CD1c-positive myeloid dendritic cell (primary cell): ENCODE data around the gene CCR9.

Experiments
- DNase-seq: peaks from one replicate; pipeline ENCODE4 v3.0.0-alpha.2; 2016; ENCODE audit errors: extremely low spot score

The CCR9 gene

GRCh38 chr3:45872569-45872968 is 13.8 kb upstream of the CCR9 start:
- no peak for DNase-seq

GRCh38 chr3:45873036-45873435 is 13.3 kb upstream of the CCR9 start:
- no peak for DNase-seq

GRCh38 chr3:45873638-45874037 is 12.7 kb upstream of the CCR9 start:
- DNase-seq = no peak

- DNase-seq = no peak
These were observed 11.5 kb upstream of the CCR9 start for GRCh38 chr3:45874677-45875346.

- DNase-seq = no peak
These were observed 8.2 kb upstream of the CCR9 start for GRCh38 chr3:45878124-45878523.

- DNase-seq = no peak
These were observed 5.6 kb upstream of the CCR9 start for GRCh38 chr3:45880725-45881077.

- DNase-seq = no peak
These were observed 5.0 kb upstream of the CCR9 start for GRCh38 chr3:45881078-45882022.

- no peak for DNase-seq
These were observed 1.8 kb upstream of the CCR9 start for GRCh38 chr3:45884368-45885201.

- no peak for DNase-seq
These were observed 942 bp downstream of the CCR9 start for GRCh38 chr3:45887285-45887684.

- DNase-seq = no peak
These were observed 1.6 kb downstream of the CCR9 start for GRCh38 chr3:45887759-45888511.

GRCh38 chr3:45889337-45889736 is 3.0 kb downstream of the CCR9 start:
- DNase-seq = no peak

GRCh38 chr3:45890405-45890804 is 4.1 kb downstream of the CCR9 start:
- DNase-seq = no peak

- no peak for DNase-seq
These were observed 5.8 kb downstream of the CCR9 start for GRCh38 chr3:45892161-45892560.

GRCh38 chr3:45894015-45894414 is 7.7 kb downstream of the CCR9 start:
- peak; percentile 11 for DNase-seq

GRCh38 chr3:45895686-45896468 is 9.5 kb downstream of the CCR9 start:
- no peak for DNase-seq

- DNase-seq = no peak
These were observed 10.6 kb downstream of the CCR9 start for GRCh38 chr3:45896956-45897355.

- DNase-seq = no peak
These were observed 18.6 kb downstream of the CCR9 start for GRCh38 chr3:45904931-45905330.

GRCh38 chr3:45905755-45906154 is 19.4 kb downstream of the CCR9 start:
- no peak for DNase-seq

GRCh38 chr3:45906681-45907407 is 20.5 kb downstream of the CCR9 start:
- DNase-seq = no peak
